Coronary artery (tissue), 2 donors: ENCODE measurements around the gene MAGI2.
A peak's percentile ranks its signal among the peaks of the same experiment; 100 is the strongest.

Experiments
- DNase-seq: peaks from one replicate; pipeline ENCODE4 v3.0.0-alpha.2; 2017; ENCODE audit warnings: low spot score
- H3K27ac ChIP-seq, 2 donors: fragments of 200-600 bp; sonication (generic); one replicate each; pipeline ENCODE4 v1.5.1; 2016 to 2019
- H3K4me3 ChIP-seq: fragments of 200-600 bp; sonication (generic); 2 replicates; pipeline ENCODE4 v1.5.1; 2016; ENCODE audit warnings: mild to moderate bottlenecking, moderate library complexity
- CTCF ChIP-seq: fragments of 200-600 bp; sonication (generic); IDR thresholded peaks from one replicate; pipeline ENCODE4 v1.5.1; 2019; ENCODE audit warnings: antibody characterized with exemption

MAGI2 gene

GRCh38 chr7:79282070-79282694 lies 171.3 kb downstream of the MAGI2 start:
- Histone ChIP-seq H3K27ac (no peak overlapping the region), H3K4me3 (no peak overlapping the region)
- no peak for DNase-seq
- no peak for TF ChIP-seq CTCF

- no peak for DNase-seq
- no peak overlapping the region for H3K27ac ChIP-seq
Observed at GRCh38 chr7:79281426-79281825, 172.0 kb downstream of the MAGI2 start.

GRCh38 chr7:79272938-79273337 lies 180.5 kb downstream of the MAGI2 start:
- no peak for TF ChIP-seq CTCF
- no peak overlapping the region for H3K27ac ChIP-seq
- H3K4me3 ChIP-seq: no peak overlapping the region
- DNase-seq: no peak

More at GRCh38 chr7:79281426-79281825, 172.0 kb downstream of the MAGI2 start:
- no peak for TF ChIP-seq CTCF
- H3K4me3 ChIP-seq: no peak overlapping the region

- TF ChIP-seq CTCF: peak; percentile 37
- DNase-seq: no peak
Observed at GRCh38 chr7:79272066-79272669, 181.3 kb downstream of the MAGI2 start.

GRCh38 chr7:79268730-79269129 lies 184.7 kb downstream of the MAGI2 start:
- no peak for DNase-seq
- H3K4me3 ChIP-seq: no peak overlapping the region
- no peak overlapping the region for H3K27ac ChIP-seq
- TF ChIP-seq CTCF: no peak

More at GRCh38 chr7:79272066-79272669, 181.3 kb downstream of the MAGI2 start:
- Histone ChIP-seq H3K27ac (no peak overlapping the region), H3K4me3 (no peak overlapping the region)

- no peak for TF ChIP-seq CTCF
- no peak for DNase-seq
- Histone ChIP-seq H3K4me3 (no peak overlapping the region), H3K27ac (no peak overlapping the region)
Observed at GRCh38 chr7:79258826-79259225, 194.6 kb downstream of the MAGI2 start.

- H3K4me3 ChIP-seq: no peak overlapping the region
- no peak for TF ChIP-seq CTCF
- no peak for DNase-seq
- no peak overlapping the region for H3K27ac ChIP-seq
Observed at GRCh38 chr7:79257959-79258358, 195.5 kb downstream of the MAGI2 start.
